Mesendoderm (in vitro differentiated cells): Measurements from ENCODE around the gene CLIP4.

Source experiments
- DNase-seq: peaks from one replicate; pipeline ENCODE4 v3.0.0; 2013
- H2AK5ac ChIP-seq: 2 replicates; pipeline ENCODE4 v1.6.1; 2013; ENCODE audit warnings: low read length, inconsistent platforms
- H2BK120ac ChIP-seq: 2 replicates; pipeline ENCODE4 v1.6.1; 2013; ENCODE audit warnings: low read depth, mild to moderate bottlenecking, low read length, moderate library complexity, mixed read lengths
- H2BK15ac ChIP-seq: replicated peaks from 2 replicates; pipeline ENCODE4 v1.6.1; 2013; ENCODE audit warnings: low read depth, mild to moderate bottlenecking, moderate library complexity
- H2BK5ac ChIP-seq: 2 replicates; pipeline ENCODE4 v1.6.1; 2013; ENCODE audit warnings: low read length, inconsistent platforms
- H3K18ac ChIP-seq: 2 replicates; pipeline ENCODE4 v1.6.1; 2013; ENCODE audit warnings: mild to moderate bottlenecking, low read length, mixed read lengths
- H3K23ac ChIP-seq: one replicate; pipeline ENCODE4 v1.6.1; 2013; ENCODE audit warnings: low read length
- H3K27ac ChIP-seq: 2 replicates; pipeline ENCODE4 v1.5.1; 2013; ENCODE audit warnings: low read depth, mild to moderate bottlenecking, inconsistent platforms, low read length, moderate library complexity
- H3K27me3 ChIP-seq: 2 replicates; pipeline ENCODE4 v1.6.1; 2013; ENCODE audit warnings: low read length, control low read depth, mild to moderate bottlenecking, inconsistent platforms; ENCODE audit not compliant: insufficient read depth, poor library complexity
- H3K36me3 ChIP-seq: 2 replicates; pipeline ENCODE4 v1.6.1; 2013; ENCODE audit warnings: low read length, inconsistent platforms; ENCODE audit not compliant: control insufficient read depth, insufficient read depth
- H3K4ac ChIP-seq: one replicate; pipeline ENCODE4 v1.6.1; 2013; ENCODE audit warnings: low read depth, mild to moderate bottlenecking, low read length, moderate library complexity
- H3K4me1 ChIP-seq: 2 replicates; pipeline ENCODE4 v1.6.1; 2013; ENCODE audit warnings: low read depth, low read length, inconsistent platforms; ENCODE audit not compliant: control insufficient read depth
- H3K4me2 ChIP-seq: 2 replicates; pipeline ENCODE4 v1.6.1; 2013; ENCODE audit warnings: low read length
- H3K4me3 ChIP-seq: 2 replicates; pipeline ENCODE4 v1.5.1; 2013; ENCODE audit warnings: mild to moderate bottlenecking, low read length
- H3K56ac ChIP-seq: one replicate; pipeline ENCODE4 v1.6.1; 2013; ENCODE audit warnings: low read length
- H3K79me1 ChIP-seq: 2 replicates; pipeline ENCODE4 v1.6.1; 2013; ENCODE audit warnings: low read length, inconsistent platforms
- H3K79me2 ChIP-seq: 2 replicates; pipeline ENCODE4 v1.6.1; 2013; ENCODE audit warnings: mild to moderate bottlenecking, low read length; ENCODE audit not compliant: control insufficient read depth, insufficient read depth
- H3K9ac ChIP-seq: 2 replicates; pipeline ENCODE4 v1.6.1; 2013; ENCODE audit warnings: low read length, inconsistent platforms
- H4K5ac ChIP-seq: one replicate; pipeline ENCODE4 v1.6.1; 2013; ENCODE audit warnings: low read length
- H4K8ac ChIP-seq: one replicate; pipeline ENCODE4 v1.6.1; 2013; ENCODE audit warnings: low read depth, mild to moderate bottlenecking, control low read depth, low read length, moderate library complexity
- WGBS: extraction: QIAGEN DNeasy Blood & Tissue Kit; methylation state at CpG from one replicate; pipeline ENCODE4 v1.1.7; 2013; ENCODE audit warnings: low lambda C conversion rate, missing lambda C conversion rate; ENCODE audit not compliant: insufficient coverage; ENCODE audit errors: extremely low coverage; 5-methylcytosine and 5-hydroxymethylcytosine counted together

The CLIP4 gene

DNA sequence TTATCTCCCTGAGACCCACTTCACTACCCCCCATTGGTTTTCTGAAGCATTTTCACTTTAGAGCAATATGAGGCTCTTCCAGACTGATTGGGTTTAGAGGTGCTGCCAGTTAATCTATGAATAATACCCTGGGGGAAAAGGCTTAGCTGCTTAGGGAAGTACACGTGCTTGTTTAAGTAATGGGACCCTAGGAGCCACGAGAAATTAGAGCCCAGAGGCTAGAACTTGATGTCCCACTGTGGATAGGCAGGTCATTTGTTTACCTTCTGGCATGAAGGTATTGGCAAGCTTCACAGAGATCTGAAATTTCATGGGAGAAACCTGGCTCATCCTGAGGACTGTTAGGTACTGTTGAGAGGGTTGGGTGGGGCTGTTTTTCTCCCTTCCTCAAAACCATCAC is 59.7 kb downstream of the CLIP4 start:
- Histone ChIP-seq H3K4me3 (no peak overlapping the region), H3K4ac (no peak overlapping the region), H4K8ac (no peak overlapping the region), H3K27ac (no peak overlapping the region), H3K9ac (no peak overlapping the region), H2BK120ac (no peak overlapping the region), H3K18ac (no peak overlapping the region), H2BK5ac (no peak overlapping the region), H3K4me2 (no peak overlapping the region), H3K36me3 (no peaks in the 10 kb centered on the region), H4K5ac (no peak overlapping the region), H3K56ac (no peak overlapping the region), H3K4me1 (no peaks in the 10 kb centered on the region), H3K79me1 (no peaks in the 10 kb centered on the region), H3K27me3 (no peaks in the 10 kb centered on the region), H3K79me2 (no peaks in the 10 kb centered on the region), H2AK5ac (no peak overlapping the region), H3K23ac (no peak overlapping the region), H2BK15ac (no peak overlapping the region)
- DNase-seq: peak; percentile 33
- no CpG with 5 or more reads among the region's 2 CpGs for WGBS

DNA sequence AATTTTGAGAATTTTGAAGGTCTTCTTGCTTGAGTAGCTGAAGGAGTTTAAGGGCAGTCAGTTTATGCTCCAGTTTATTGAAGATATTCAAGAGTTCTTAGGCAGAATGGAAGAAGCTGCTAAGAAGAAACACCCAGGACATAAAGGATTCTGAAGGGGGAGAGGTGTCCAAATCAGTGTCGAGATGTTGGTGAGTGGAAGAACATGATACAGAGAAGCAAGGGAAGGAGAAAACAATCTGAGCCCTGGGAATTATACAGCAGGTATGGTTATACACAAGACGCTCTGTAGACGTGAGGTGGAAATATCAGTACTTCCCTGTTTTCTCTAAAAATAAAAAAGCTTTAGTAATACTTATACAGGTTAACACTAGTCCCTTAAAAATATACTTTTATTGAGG is 60.1 kb downstream of the CLIP4 start:
- Histone ChIP-seq H3K4me3 (no peak overlapping the region), H2AK5ac (no peak overlapping the region), H3K56ac (no peak overlapping the region), H3K23ac (no peak overlapping the region), H3K27me3 (no peaks in the 10 kb centered on the region), H4K5ac (no peak overlapping the region), H3K36me3 (no peaks in the 10 kb centered on the region), H3K4ac (no peak overlapping the region), H3K4me2 (no peak overlapping the region), H3K9ac (no peak overlapping the region), H4K8ac (no peak overlapping the region), H2BK15ac (no peak overlapping the region), H3K79me2 (no peaks in the 10 kb centered on the region), H2BK120ac (no peak overlapping the region), H2BK5ac (no peak overlapping the region), H3K4me1 (no peaks in the 10 kb centered on the region), H3K27ac (no peak overlapping the region), H3K79me1 (no peaks in the 10 kb centered on the region), H3K18ac (no peak overlapping the region)
- no peak for DNase-seq
- WGBS: no CpG with 5 or more reads among the region's 3 CpGs

- H4K5ac ChIP-seq: no peak overlapping the region
- H4K8ac ChIP-seq: no peak overlapping the region
- no peak overlapping the region for H2BK120ac ChIP-seq
- H3K27ac ChIP-seq: no peak overlapping the region
- no peak overlapping the region for H3K4ac ChIP-seq
- no peak overlapping the region for H3K9ac ChIP-seq
- H2BK5ac ChIP-seq: no peak overlapping the region
- no peak overlapping the region for H2BK15ac ChIP-seq
- WGBS: no CpG with 5 or more reads among the region's 1 CpG
- no peak overlapping the region for H2AK5ac ChIP-seq
- no peak overlapping the region for H3K4me3 ChIP-seq
- no peaks in the 10 kb centered on the region for H3K36me3 ChIP-seq
- H3K18ac ChIP-seq: no peak overlapping the region
- H3K79me2 ChIP-seq: no peaks in the 10 kb centered on the region
- no peak for DNase-seq
- no peak overlapping the region for H3K4me2 ChIP-seq
- H3K56ac ChIP-seq: no peak overlapping the region
- no peaks in the 10 kb centered on the region for H3K27me3 ChIP-seq
- no peaks in the 10 kb centered on the region for H3K4me1 ChIP-seq
- H3K79me1 ChIP-seq: no peaks in the 10 kb centered on the region
- H3K23ac ChIP-seq: no peak overlapping the region
Measured at GRCh38 chr2:29182334-29182733, 67.1 kb downstream of the CLIP4 start.

DNA sequence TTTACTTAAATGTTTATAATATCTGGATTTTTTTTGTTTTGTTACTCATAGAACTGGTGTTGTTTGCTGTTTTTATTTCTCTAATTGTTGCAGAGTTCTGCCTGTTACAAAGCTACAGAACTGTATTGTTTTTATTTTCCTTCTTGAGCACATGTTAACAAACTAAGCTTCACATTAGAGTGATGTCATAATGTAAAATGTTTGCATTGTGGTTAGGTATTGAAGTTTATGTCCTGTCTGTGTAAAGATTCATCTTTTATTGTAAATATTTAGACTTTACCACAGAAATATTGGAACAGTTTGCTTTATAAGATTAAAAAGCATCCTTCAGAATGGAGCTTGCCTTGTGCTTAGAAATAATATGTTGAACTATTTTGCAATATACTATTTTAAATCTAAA is 67.7 kb downstream of the CLIP4 start:
- Histone ChIP-seq H4K5ac (no peak overlapping the region), H2BK5ac (no peak overlapping the region), H3K4me3 (no peak overlapping the region), H2AK5ac (no peak overlapping the region), H3K27ac (no peak overlapping the region), H4K8ac (no peak overlapping the region), H3K36me3 (no peaks in the 10 kb centered on the region), H3K79me1 (no peaks in the 10 kb centered on the region), H3K4me2 (no peak overlapping the region), H3K79me2 (no peaks in the 10 kb centered on the region), H3K9ac (no peak overlapping the region), H2BK15ac (no peak overlapping the region), H3K27me3 (no peaks in the 10 kb centered on the region), H3K18ac (no peak overlapping the region), H3K4ac (no peak overlapping the region), H3K4me1 (no peaks in the 10 kb centered on the region), H2BK120ac (no peak overlapping the region), H3K56ac (no peak overlapping the region), H3K23ac (no peak overlapping the region)
- DNase-seq: no peak

- H3K9ac ChIP-seq: no peak overlapping the region
- H3K36me3 ChIP-seq: no peaks in the 10 kb centered on the region
- no peak overlapping the region for H3K18ac ChIP-seq
- no peaks in the 10 kb centered on the region for H3K4me1 ChIP-seq
- no peak overlapping the region for H2BK15ac ChIP-seq
- no peaks in the 10 kb centered on the region for H3K27me3 ChIP-seq
- no peak overlapping the region for H4K8ac ChIP-seq
- no peak overlapping the region for H4K5ac ChIP-seq
- H3K4me3 ChIP-seq: no peak overlapping the region
- H3K4me2 ChIP-seq: no peak overlapping the region
- no peak overlapping the region for H3K4ac ChIP-seq
- no peaks in the 10 kb centered on the region for H3K79me2 ChIP-seq
- WGBS: no CpG with 5 or more reads among the region's 6 CpGs
- DNase-seq: no peak
- H3K23ac ChIP-seq: no peak overlapping the region
- H3K56ac ChIP-seq: no peak overlapping the region
- H3K27ac ChIP-seq: no peak overlapping the region
- no peaks in the 10 kb centered on the region for H3K79me1 ChIP-seq
- no peak overlapping the region for H2AK5ac ChIP-seq
- H2BK120ac ChIP-seq: no peak overlapping the region
- H2BK5ac ChIP-seq: no peak overlapping the region
Measured at GRCh38 chr2:29184531-29184930, 69.3 kb downstream of the CLIP4 start.

DNA sequence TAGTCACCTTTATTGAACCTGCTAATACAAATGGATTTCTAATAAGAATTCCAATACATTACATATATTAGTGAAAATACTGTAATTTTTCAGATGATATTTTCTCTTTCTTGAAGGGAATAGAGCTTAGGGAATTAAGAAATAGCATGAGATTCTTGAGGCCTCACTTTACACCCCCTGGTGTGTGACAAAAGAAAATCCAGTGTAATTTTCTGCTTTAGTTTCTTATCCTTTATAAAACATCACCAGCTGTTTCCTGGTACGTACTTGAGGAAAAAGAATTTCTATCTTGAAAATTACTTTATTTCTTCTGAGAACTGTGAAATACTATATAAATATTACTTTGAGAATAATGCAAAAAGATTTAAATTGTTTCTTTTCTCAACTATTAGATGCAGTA is 71.6 kb downstream of the CLIP4 start:
- Histone ChIP-seq H2BK120ac (no peak overlapping the region), H3K56ac (no peak overlapping the region), H3K79me2 (no peaks in the 10 kb centered on the region), H2AK5ac (no peak overlapping the region), H3K27ac (no peak overlapping the region), H3K4me1 (no peaks in the 10 kb centered on the region), H3K4me3 (no peak overlapping the region), H3K18ac (no peak overlapping the region), H3K27me3 (no peaks in the 10 kb centered on the region), H3K4ac (no peak overlapping the region), H4K5ac (no peak overlapping the region), H3K4me2 (no peak overlapping the region), H3K23ac (no peak overlapping the region), H3K36me3 (no peaks in the 10 kb centered on the region), H2BK15ac (no peak overlapping the region), H3K9ac (no peak overlapping the region), H4K8ac (no peak overlapping the region), H3K79me1 (no peaks in the 10 kb centered on the region), H2BK5ac (no peak overlapping the region)
- no peak for DNase-seq
- no CpG with 5 or more reads among the region's 1 CpG for WGBS
